ENCODE results near the gene PIP4K2A.
"Not testable (repeated sequence)": the region's sequence is repeated elsewhere in the genome, so short reads cannot be mapped to it uniquely, and the experiment has no call there.

The PIP4K2A gene

GRCh38 chr10:22548344-22548743 lies 166.0 kb downstream of the PIP4K2A start:
- no peak for DNase-seq

- DNase-seq = no peak
Observed at GRCh38 chr10:22545643-22546042, 168.7 kb downstream of the PIP4K2A start.

- DNase-seq = no peak
Observed at GRCh38 chr10:22544325-22545068, 169.9 kb downstream of the PIP4K2A start.

GRCh38 chr10:22542773-22543172 lies 171.6 kb downstream of the PIP4K2A start:
- DNase-seq = no peak

- no peak for DNase-seq
Observed at GRCh38 chr10:22541900-22542299, 172.5 kb downstream of the PIP4K2A start.

GRCh38 chr10:22539579-22540298 lies 174.6 kb downstream of the PIP4K2A start:
- DNase-seq = no peak

- DNase-seq = no peak
Observed at GRCh38 chr10:22537810-22538209, 176.6 kb downstream of the PIP4K2A start.

GRCh38 chr10:22536620-22537019 lies 177.8 kb downstream of the PIP4K2A start:
- DNase-seq = no peak

- no peak for DNase-seq
Observed at GRCh38 chr10:22534849-22535604, 179.4 kb downstream of the PIP4K2A start.

GRCh38 chr10:22531441-22531840 lies 182.9 kb downstream of the PIP4K2A start:
- DNase-seq = no peak

- DNase-seq = no peak
Observed at GRCh38 chr10:22531008-22531407, 183.4 kb downstream of the PIP4K2A start.

- no peak for DNase-seq
Observed at GRCh38 chr10:22527520-22527919, 186.9 kb downstream of the PIP4K2A start.

- not testable (repeated sequence) for DNase-seq
Observed at GRCh38 chr10:22524333-22524732, 190.0 kb downstream of the PIP4K2A start.

GRCh38 chr10:22520645-22521044 lies 193.7 kb downstream of the PIP4K2A start:
- not testable (repeated sequence) for DNase-seq

GRCh38 chr10:22518167-22518724 lies 196.1 kb downstream of the PIP4K2A start:
- DNase-seq = no peak

- DNase-seq = no peak
Observed at GRCh38 chr10:22515009-22515408, 199.4 kb downstream of the PIP4K2A start.

- DNase-seq = not testable (repeated sequence)
Observed at GRCh38 chr10:22514414-22514758, 200.0 kb downstream of the PIP4K2A start.

- not testable (repeated sequence) for DNase-seq
Observed at GRCh38 chr10:22513483-22514413, 200.6 kb downstream of the PIP4K2A start.

GRCh38 chr10:22512015-22512414 lies 202.4 kb downstream of the PIP4K2A start:
- not testable (repeated sequence) for DNase-seq

GRCh38 chr10:22508214-22508613 lies 206.2 kb downstream of the PIP4K2A start:
- DNase-seq = not testable (repeated sequence)

- DNase-seq = no peak
Observed at GRCh38 chr10:22505911-22506685, 208.3 kb downstream of the PIP4K2A start.
